ENCODE results near the gene CCDC107.

DNA sequence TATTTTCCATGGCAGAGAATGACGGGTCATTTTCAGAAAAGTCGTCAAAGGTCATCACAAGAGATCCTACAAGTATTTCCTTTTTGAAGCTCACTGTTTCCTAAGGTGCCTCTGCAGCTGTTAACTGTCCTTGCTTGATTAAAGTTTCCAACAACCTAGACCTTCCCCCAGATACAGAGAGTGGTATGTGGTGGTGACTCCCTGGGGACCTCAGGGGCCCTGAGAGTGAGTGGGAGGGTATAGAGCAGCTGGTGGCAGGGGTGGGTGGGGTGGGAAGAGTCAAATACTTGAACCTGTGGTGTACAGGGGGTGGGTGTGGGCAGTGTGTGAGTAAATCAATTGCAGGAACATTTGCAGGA lies 38.3 kb upstream of the CCDC107 start:
- TF ChIP-seq REST (IDR thresholded peaks at IDR 0.05; ENCODE audit: unreplicated experiment): no peak
- TF ChIP-seq, protein P1, sequence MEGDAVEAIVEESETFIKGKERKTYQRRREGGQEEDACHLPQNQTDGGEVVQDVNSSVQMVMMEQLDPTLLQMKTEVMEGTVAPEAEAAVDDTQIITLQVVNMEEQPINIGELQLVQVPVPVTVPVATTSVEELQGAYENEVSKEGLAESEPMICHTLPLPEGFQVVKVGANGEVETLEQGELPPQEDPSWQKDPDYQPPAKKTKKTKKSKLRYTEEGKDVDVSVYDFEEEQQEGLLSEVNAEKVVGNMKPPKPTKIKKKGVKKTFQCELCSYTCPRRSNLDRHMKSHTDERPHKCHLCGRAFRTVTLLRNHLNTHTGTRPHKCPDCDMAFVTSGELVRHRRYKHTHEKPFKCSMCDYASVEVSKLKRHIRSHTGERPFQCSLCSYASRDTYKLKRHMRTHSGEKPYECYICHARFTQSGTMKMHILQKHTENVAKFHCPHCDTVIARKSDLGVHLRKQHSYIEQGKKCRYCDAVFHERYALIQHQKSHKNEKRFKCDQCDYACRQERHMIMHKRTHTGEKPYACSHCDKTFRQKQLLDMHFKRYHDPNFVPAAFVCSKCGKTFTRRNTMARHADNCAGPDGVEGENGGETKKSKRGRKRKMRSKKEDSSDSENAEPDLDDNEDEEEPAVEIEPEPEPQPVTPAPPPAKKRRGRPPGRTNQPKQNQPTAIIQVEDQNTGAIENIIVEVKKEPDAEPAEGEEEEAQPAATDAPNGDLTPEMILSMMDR (conservative IDR thresholded peaks at IDR 0.05; ENCODE audit: low read depth in 2 of 2): no peak
- TF ChIP-seq POLR2AphosphoS5 (IDR thresholded peaks at IDR 0.05; ENCODE audit: low read depth): no peak
- no peak for TF ChIP-seq EZH2 (IDR thresholded peaks at IDR 0.05; ENCODE audit: low read depth, unreplicated experiment)
- TF ChIP-seq ZNF114 (CRISPR knock-in tag; IDR thresholded peaks at IDR 0.05): no peak
- TF ChIP-seq CREB1 (CRISPR knock-in tag; IDR thresholded peaks at IDR 0.05; ENCODE audit: low read depth): no peak
- TF ChIP-seq EZH2phosphoT487 (IDR thresholded peaks at IDR 0.05; ENCODE audit: unreplicated experiment): no peak
- TF ChIP-seq NANOG (IDR thresholded peaks at IDR 0.05; ENCODE audit: borderline replicate concordance): no peak
- TF ChIP-seq STAT1 (IDR thresholded peaks at IDR 0.05; ENCODE audit: unreplicated experiment): no peak
- TF ChIP-seq ETS1 (IDR thresholded peaks at IDR 0.05): no peak
- no peak for TF ChIP-seq JUNB (IDR thresholded peaks at IDR 0.05; ENCODE audit: unreplicated experiment)
- no peak for TF ChIP-seq ZNF331 (CRISPR knock-in tag; IDR thresholded peaks at IDR 0.05; ENCODE audit: low read depth)
